GM10266 (cell line): ENCODE data around the gene PHACTR1.

Experiments used
- DNase-seq: peaks from one replicate; pipeline ENCODE4 v3.0.0; 2012; ENCODE audit errors: extremely low spot score
- CTCF ChIP-seq: IDR thresholded peaks from 2 replicates; pipeline ENCODE4 v1.5.1; 2012; ENCODE audit warnings: mild to moderate bottlenecking, low read depth; ENCODE audit not compliant: control insufficient read depth, insufficient read depth; ENCODE audit errors: missing control alignments

Gene PHACTR1

GRCh38 chr6:13079096-13079723, 362.6 kb downstream of the PHACTR1 start:
- no peak for DNase-seq
- TF ChIP-seq CTCF = no peak

- TF ChIP-seq CTCF = no peak
- no peak for DNase-seq
These were observed 364.1 kb downstream of the PHACTR1 start for GRCh38 chr6:13080462-13081188.

GRCh38 chr6:13081189-13081563, 364.6 kb downstream of the PHACTR1 start:
- no peak for DNase-seq
- TF ChIP-seq CTCF = no peak

- no peak for DNase-seq
- no peak for TF ChIP-seq CTCF
These were observed 372.9 kb downstream of the PHACTR1 start for GRCh38 chr6:13089296-13089994.

- no peak for DNase-seq
- no peak for TF ChIP-seq CTCF
These were observed 374.6 kb downstream of the PHACTR1 start for GRCh38 chr6:13091192-13091591.

- TF ChIP-seq CTCF = no peak
- no peak for DNase-seq
These were observed 378.3 kb downstream of the PHACTR1 start for GRCh38 chr6:13094781-13095425.
